ENCODE data around the gene NUDT14. TPM values are rescaled to one million over a fixed set of nuclear protein-coding genes. Genes with fewer than 3 reads are reported as not detected.

NUDT14 gene
- total RNA-seq, 6 experiments from 2014 or later, result 9.0 to 27.4 (median 11.4) TPM

DNA sequence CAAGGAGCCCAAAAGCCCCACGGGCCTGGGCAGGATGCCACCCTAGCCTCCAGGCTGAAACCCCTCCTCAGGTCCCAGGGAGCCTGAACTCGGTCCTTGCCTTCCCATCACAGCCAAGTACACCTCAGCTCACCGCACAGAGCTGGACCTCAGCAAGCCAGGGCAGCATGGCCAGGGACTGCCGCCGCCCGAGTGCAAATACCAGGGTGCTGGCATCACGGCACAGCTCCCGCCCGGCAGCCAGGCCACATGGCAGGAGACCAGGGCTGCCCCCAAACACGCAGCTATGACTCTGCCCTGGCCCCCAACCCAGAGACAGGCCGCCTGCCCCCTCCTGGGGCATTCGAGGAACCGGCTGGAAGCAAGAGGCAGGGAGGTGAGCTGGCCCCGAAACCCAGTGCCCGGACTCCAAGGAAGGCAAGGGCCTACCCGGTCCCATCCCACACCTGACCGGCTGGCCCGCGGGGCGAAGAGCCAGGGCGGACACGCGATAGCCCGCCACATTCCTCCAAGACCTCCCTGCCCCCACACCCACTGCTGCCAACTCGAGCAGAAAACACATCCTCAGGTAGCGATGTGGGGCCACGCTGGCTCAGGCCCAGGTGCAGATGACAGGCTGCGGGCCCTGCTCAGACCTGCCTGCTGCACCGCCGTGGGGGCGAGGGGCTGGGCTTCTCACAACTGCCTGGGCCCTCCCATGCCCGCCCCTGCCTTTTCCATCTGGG lies 15.2 kb downstream of the NUDT14 start:
- no CpG with 5 or more reads among the region's 32 CpGs for WGBS (ENCODE audit: insufficient coverage, low coverage, low lambda C conversion rate, missing lambda C conversion rate)
- Histone ChIP-seq H3K4me3 (no peak overlapping the region), H3K4me1 (peaks cover 0 to 5% (median 0%) of the 10 kb centered on the region in 4 donors), H3K36me3 (no peaks in the 10 kb centered on the region), H3K27ac (no peak overlapping the region), H3K9me3 (no peaks in the 10 kb centered on the region), H3K27me3 (no peaks in the 10 kb centered on the region)
- no peak for ATAC-seq
- TF ChIP-seq, protein P1, sequence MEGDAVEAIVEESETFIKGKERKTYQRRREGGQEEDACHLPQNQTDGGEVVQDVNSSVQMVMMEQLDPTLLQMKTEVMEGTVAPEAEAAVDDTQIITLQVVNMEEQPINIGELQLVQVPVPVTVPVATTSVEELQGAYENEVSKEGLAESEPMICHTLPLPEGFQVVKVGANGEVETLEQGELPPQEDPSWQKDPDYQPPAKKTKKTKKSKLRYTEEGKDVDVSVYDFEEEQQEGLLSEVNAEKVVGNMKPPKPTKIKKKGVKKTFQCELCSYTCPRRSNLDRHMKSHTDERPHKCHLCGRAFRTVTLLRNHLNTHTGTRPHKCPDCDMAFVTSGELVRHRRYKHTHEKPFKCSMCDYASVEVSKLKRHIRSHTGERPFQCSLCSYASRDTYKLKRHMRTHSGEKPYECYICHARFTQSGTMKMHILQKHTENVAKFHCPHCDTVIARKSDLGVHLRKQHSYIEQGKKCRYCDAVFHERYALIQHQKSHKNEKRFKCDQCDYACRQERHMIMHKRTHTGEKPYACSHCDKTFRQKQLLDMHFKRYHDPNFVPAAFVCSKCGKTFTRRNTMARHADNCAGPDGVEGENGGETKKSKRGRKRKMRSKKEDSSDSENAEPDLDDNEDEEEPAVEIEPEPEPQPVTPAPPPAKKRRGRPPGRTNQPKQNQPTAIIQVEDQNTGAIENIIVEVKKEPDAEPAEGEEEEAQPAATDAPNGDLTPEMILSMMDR (IDR thresholded peaks at IDR 0.05), result no peak
- no peak for TF ChIP-seq POLR2A (IDR thresholded peaks at IDR 0.05)
- DNase-seq, result no peak
- intact Hi-C loops (cut with DNase I), result no loop called here

- DNase-seq, result no peak
These were observed 15.9 kb downstream of the NUDT14 start for GRCh38 chr14:105165134-105165704.

GRCh38 chr14:105163040-105163742 lies 17.9 kb downstream of the NUDT14 start:
- TF ChIP-seq, protein P1 (IDR thresholded peaks at IDR 0.05), result no peak
- no peak for TF ChIP-seq POLR2A (IDR thresholded peaks at IDR 0.05)
- ATAC-seq (no peak), DNase-seq (no peak)
- Histone ChIP-seq H3K27ac (no peak overlapping the region), H3K9me3 (no peaks in the 10 kb centered on the region), H3K4me3 (no peak overlapping the region), H3K27me3 (no peaks in the 10 kb centered on the region), H3K4me1 (peaks cover 0 to 5% (median 0%) of the 10 kb centered on the region in 4 donors), H3K36me3 (no peaks in the 10 kb centered on the region)
- WGBS (ENCODE audit: insufficient coverage, low coverage, low lambda C conversion rate, missing lambda C conversion rate), result no CpG with 5 or more reads among the region's 18 CpGs
- intact Hi-C loops (cut with DNase I), result no loop called here

More at GRCh38 chr14:105165134-105165704, 15.9 kb downstream of the NUDT14 start:
- Histone ChIP-seq H3K4me1 (peaks cover 0 to 5% (median 0%) of the 10 kb centered on the region in 4 donors), H3K9me3 (no peaks in the 10 kb centered on the region), H3K4me3 (no peak overlapping the region), H3K36me3 (no peaks in the 10 kb centered on the region), H3K27ac (no peak overlapping the region), H3K27me3 (no peaks in the 10 kb centered on the region)
- intact Hi-C loops (cut with DNase I), result no loop called here
- ATAC-seq, result no peak
- WGBS (ENCODE audit: insufficient coverage, low coverage, low lambda C conversion rate, missing lambda C conversion rate), result 83% methylated on average over 1 of the region's 10 CpGs
- TF ChIP-seq, protein P1 (IDR thresholded peaks at IDR 0.05), result no peak
- TF ChIP-seq POLR2A (IDR thresholded peaks at IDR 0.05), result no peak

DNA sequence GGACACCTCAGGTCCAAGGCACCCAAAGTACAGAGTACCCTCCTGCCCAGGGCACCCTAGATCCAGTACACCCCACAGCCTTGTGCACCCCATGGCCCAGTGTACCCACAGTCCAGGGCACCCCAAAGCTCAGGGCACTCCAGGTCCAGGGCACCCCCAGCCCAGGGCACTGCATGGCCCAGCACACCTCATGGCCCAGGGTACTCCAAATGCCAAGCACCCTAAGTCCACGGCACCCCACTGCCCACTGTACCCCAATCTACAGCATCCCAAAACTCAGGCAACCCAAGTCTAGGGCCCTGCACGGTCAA lies 18.5 kb downstream of the NUDT14 start:
- peaks cover 0 to 2% (median 0%) of the 10 kb centered on the region in 4 donors for H3K4me1 ChIP-seq
- DNase-seq (no peak), ATAC-seq (no peak)
- H3K27me3 ChIP-seq, result no peaks in the 10 kb centered on the region
- no peak for TF ChIP-seq POLR2A (IDR thresholded peaks at IDR 0.05)
- TF ChIP-seq, protein P1 (IDR thresholded peaks at IDR 0.05), result no peak
- no peak overlapping the region for H3K27ac ChIP-seq
- no peak overlapping the region for H3K4me3 ChIP-seq
- H3K36me3 ChIP-seq, result no peaks in the 10 kb centered on the region
- no peaks in the 10 kb centered on the region for H3K9me3 ChIP-seq
- 100% methylated on average over 1 of the region's 2 CpGs for WGBS (ENCODE audit: insufficient coverage, low coverage, low lambda C conversion rate, missing lambda C conversion rate)
- intact Hi-C loops (cut with DNase I), result no loop called here
